Activated naive CD8-positive, alpha-beta T cell treated with anti-CD3 and anti-CD28 coated beads, Interleukin-2, amount 50 U/mL, for 16 hours (primary cell): ENCODE data around the gene C1QTNF4.
A peak's percentile ranks its signal among the peaks of the same experiment; 100 is the strongest.

ENCODE experiments used
- DNase-seq: peaks from one replicate; pipeline ENCODE4 v3.0.0-alpha.2; 2020; ENCODE audit warnings: low read depth, low spot score

Gene C1QTNF4

DNA sequence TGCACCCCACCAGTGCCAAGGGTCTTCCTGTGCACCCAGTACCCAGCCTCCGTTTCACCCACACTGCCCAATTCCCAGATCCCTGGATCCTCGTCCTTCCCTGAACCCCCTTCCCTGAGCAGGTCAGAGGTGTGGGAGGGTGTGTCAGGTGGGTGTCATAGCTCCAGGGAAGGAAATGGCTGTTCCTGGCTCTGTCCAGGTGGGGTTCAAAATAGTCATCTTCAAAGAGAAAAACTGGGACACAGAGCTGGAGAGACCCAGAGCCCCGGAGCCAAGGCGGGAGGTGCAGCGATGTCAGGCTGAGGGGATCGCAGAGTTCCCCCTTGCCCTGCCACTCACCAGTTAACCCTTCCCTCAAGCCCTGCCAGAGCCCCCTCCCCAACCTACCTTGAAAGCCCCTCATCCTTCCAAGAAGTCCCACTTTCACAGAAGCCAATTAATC, 698 bp downstream of the C1QTNF4 start:
- DNase-seq, result no peak

DNA sequence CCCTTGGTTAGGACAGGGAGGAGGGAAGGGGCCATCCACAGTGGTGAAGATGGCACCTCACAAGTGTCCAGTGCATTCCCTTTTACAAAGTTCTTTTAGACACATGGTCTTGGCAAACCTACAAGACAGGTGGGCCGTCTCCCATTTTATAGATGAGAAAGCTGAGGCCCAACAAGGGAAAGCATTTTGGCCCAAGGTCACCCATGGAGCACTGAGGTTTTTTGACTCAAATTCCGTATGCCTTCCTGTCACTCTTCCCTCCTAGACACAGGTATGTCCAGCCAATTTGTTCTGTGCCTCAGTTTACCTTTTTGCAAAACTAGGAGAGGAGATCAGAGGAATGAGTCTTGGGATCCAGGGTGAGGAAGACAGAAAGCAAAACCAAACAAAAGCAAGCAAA, 1.2 kb downstream of the C1QTNF4 start:
- no peak for DNase-seq

DNA sequence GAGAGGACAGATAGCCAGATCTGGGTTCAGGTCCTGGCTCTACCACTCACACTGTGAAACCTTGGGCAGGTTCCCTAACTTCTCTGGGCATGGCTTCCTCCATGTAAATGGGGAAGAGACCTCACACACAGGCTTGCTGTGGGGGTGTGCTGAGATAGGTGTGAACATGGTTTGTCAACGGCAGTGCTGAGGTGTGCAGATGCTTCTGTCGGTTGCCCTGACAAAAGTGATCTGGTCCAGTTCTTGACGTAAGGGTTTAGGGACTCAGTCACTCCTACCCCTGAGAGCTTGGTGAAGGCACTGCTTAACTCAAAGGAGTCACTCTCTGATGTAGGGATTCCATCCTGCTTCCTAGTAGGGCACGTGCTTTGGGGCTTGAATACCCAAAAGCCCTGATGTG, 2.0 kb downstream of the C1QTNF4 start:
- no peak for DNase-seq

GRCh38 chr11:47591764-47592163, 2.4 kb downstream of the C1QTNF4 start:
- no peak for DNase-seq

- DNase-seq, result no peak
Measured at GRCh38 chr11:47589977-47590861, 4.0 kb downstream of the C1QTNF4 start.

DNA sequence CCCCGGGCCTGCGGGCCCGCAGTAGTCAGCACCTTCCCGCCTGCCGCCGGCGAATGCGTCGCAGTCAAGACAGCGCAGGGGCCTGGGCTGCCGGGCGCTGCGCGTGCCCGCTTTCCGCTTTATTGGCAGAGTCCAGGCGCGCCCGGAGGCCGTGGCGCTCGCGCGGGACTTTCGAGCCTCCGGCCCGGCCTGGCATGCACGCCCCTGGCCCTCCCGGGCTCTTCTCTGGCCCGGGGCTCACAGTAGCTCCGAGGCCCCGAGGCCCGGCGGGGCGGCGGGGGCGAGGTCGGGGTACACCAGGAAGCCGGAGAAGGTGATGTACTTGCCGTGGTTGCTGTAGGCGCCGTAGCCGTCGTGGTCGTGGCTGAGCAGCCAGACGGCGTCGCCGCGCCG, 4.6 kb downstream of the C1QTNF4 start:
- no peak for DNase-seq

- no peak for DNase-seq
Measured at GRCh38 chr11:47589118-47589517, 5.1 kb downstream of the C1QTNF4 start.

DNA sequence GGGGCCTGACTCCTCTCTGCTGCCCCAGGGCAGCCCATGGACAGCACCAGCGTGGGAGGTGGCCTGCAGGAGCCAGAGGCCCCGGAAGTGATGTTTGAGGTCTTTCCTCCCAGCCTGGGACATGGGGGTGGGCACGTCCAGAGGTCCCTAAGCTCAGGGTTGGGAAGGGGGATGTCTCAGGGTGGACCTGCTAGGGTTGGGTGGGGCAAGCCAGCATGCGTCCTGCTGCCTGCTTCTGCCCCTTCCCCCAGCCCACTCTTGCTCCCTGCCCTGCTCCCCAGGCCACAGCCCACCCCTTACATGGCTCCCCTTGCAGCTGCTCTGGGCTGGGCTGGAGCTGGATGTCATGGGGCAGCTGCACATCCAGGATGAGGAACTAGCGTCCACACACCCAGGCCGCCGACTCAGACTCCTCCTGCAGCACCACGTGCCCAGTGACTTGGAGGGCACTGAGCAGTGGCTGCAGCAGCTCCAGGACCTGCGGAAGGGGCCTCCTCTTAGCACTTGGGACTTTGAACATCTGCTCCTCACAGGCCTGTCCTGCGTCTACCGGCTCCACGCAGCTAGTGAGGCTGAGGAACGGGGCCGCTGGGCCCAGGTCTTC, 6.4 kb downstream of the C1QTNF4 start:
- DNase-seq, result no peak

DNA sequence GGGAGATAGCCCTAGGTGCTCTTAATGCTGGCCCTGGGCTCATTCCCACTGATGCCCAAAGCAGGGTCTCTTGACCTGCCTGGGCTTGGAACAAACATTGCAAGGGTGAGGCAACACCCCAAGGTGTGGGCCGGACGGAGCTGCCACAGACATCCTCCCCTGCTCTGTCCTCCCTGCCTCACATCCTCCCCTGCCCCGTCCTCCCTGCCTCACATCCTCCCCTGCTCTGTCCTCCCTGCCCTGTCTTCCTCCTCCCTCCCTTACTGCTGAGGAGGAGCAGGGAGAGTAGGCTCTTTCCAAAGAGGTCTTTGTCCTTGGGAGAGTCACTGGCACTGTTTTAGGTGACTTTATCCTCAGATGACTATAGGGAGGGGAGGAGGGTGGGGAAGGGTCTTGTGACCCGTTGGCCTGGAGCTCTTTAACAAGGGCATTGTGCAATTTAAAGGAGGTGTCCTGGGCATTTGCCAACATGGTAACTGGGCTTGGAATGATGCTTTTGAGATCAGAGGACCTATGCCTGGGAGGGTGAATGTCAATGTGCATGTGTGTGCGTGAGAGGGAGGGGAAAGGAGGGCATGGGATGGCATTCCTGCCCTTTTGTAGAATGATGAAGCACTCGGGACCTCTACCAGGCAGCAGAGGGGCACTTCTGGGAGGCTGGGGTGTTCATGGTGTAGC, 7.0 kb downstream of the C1QTNF4 start:
- DNase-seq, result no peak

- no peak for DNase-seq
Measured at GRCh38 chr11:47586098-47586855, 7.9 kb downstream of the C1QTNF4 start, which contains the start of gene FAM180B. Gene FAM180B (plus strand): TSS chr11:47586678. CDS start chr11:47586769, 91 bp downstream.

DNA sequence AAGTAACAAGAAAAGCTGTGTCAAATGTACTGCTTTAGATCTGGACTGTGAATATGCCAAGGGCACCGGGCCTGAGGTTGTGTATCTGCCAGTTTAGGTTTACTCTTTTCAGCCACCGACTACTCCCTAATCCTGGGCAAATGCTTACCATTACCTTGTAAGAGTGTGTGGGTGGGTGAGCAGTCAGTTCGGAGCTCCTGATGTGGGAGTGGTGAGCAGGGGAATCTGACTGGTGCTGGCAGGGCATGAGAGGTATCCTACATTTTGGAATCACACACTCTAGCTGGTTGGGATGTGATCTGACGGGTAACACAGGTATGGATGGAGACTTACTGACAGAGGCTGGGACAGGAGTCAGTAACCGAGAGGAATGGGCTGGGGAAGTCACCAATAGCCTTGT, 10.4 kb downstream of the C1QTNF4 start:
- no peak for DNase-seq

- DNase-seq, result peak; percentile 63
Measured at GRCh38 chr11:47578524-47579494, 15.4 kb downstream of the C1QTNF4 start, which contains the start of the genes KBTBD4 and NDUFS3. Gene KBTBD4 (minus strand): TSS chr11:47578970. CDS start chr11:47578951, 19 bp downstream. Gene NDUFS3 (plus strand): TSS chr11:47579074. CDS start chr11:47579092, 18 bp downstream.

GRCh38 chr11:47577460-47578041, 16.7 kb downstream of the C1QTNF4 start:
- DNase-seq, result no peak

GRCh38 chr11:47573321-47573720, 20.9 kb downstream of the C1QTNF4 start:
- no peak for DNase-seq

DNA sequence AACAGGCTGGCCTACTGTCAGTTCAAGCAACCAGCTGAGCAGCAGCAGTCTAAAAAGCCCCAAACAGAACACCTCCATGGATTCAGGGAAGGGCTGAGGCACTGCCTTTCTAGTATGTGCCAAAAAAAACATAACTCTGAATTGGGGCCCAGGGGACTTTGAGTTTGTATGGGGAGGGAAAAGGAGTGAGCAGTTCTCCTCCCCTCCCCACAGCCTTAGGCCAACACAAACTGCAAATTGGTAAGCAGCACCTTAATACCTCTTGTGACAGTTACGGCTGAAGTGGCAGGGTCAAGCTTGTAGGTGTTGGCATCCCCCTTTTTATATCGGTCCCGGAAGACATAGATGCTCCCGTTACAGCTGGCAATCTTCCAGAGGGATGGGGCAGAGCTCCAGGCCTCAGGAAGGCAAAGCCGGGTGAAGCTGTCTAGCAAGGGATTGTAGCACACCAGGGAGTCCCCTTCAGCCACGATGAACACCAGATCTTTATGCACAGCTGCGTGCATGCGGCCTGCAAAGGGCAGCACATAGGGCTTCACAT, 21.4 kb downstream of the C1QTNF4 start:
- no peak for DNase-seq

GRCh38 chr11:47571895-47572294, 22.3 kb downstream of the C1QTNF4 start:
- no peak for DNase-seq

- DNase-seq, result no peak
Measured at GRCh38 chr11:47571357-47571729, 22.9 kb downstream of the C1QTNF4 start.

DNA sequence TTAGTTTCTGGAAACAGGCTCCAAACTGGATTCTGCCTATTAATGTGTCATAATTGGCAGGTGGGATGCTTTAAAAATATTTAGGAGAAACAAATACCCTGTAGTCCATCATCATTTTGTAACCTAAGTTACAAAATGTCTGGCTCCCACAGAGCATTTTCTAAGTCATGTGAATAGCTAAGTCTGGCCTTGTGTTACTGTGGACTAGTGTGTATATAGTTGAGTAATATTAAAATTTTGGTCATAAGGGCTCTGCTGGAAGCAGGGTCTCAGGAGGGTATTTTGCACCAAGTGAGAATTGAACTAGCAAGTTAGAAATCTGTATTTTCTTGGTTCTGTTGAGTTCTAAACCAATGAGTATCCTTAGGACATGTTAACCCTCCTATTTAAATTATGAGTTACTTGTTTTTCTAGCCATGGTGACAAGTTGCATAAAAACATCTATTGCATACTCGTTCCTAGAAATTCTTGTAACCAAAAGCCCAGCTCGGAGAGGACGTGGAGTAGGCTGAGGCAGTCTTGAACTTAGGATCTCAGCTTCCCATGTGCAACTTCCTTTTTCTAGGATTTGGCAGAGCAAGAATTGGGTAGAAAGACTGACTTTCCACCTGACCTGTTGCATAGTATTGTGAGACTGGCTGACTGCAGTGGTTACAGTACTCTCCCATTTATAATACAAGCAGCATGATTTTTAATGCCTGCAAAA, 23.4 kb downstream of the C1QTNF4 start:
- DNase-seq, result no peak

DNA sequence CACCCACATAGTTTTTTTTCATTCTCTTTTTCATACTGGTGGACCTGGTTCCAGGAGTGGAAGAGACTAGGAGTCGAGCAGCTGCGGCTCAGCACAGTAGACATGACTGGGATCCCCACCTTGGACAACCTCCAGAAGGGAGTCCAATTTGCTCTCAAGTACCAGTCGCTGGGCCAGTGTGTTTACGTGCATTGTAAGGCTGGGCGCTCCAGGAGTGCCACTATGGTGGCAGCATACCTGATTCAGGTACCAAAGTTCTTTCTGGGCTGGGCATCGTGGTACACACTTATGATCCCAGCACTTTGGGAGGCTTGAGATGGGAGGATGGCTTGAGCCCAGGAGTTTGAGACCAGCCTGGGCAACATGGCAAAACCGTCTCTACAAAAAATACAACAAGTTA, 24.6 kb downstream of the C1QTNF4 start:
- DNase-seq, result no peak
